Activated T-cell treated with anti-CD3 and anti-CD28 coated beads for 48 hours (primary cell): ENCODE data around the gene PLCG2.
"Not testable (repeated sequence)": the region's sequence is repeated elsewhere in the genome, so short reads cannot be mapped to it uniquely, and the experiment has no call there.

Source experiments
- DNase-seq: peaks from one replicate; pipeline ENCODE4 v3.0.0-alpha.2; 2020; ENCODE audit warnings: low read depth

Gene PLCG2

DNA sequence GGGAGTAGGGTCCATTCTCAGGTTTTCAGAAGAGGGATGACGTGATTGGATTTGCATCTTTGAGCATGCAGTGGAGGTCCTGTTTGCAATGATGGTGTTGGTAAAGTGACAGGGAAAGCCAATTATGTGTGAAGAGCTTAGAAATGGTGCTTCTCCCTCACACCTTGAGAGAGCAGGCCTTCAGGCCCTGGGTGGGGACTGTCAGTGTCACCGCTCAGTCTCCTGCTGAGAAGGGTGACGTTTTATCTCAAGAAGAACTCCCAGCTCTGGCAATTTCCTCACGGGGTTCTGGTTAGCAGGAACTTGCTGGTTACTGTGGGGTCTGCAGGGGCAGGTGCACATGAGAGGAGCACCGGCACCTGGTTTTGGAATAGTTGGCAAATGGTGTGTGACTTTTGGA is 11.2 kb downstream of the PLCG2 start:
- DNase-seq, result no peak

DNA sequence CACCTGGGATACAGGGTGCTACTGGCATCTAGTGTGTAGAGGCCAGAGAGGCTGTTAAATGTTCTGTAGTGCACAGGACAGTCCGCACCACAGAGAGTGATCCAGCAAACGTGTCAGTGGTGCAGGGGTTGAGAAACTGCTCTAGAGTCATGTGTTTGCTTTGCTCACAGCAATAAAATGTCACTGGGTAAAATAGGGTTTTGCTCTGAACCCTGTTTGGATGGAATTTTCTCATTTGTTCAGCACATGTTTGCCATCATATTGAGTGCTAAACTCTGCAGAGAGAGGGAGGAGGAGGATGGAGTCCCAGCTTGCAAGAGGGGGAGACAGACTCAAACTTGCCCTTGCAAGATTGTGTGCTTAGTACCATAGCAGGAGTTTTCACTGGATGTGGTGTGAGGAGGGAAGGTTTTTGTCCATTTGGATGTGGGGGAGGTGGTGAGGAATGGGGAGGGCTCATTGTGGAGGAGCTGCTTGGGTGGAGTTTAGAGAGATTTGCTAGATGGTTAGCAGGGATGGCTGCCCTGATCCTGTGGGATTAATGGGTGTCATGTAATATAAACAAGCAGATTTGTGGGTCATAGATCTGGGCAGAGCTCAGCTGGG is 11.8 kb downstream of the PLCG2 start:
- DNase-seq, result no peak

DNA sequence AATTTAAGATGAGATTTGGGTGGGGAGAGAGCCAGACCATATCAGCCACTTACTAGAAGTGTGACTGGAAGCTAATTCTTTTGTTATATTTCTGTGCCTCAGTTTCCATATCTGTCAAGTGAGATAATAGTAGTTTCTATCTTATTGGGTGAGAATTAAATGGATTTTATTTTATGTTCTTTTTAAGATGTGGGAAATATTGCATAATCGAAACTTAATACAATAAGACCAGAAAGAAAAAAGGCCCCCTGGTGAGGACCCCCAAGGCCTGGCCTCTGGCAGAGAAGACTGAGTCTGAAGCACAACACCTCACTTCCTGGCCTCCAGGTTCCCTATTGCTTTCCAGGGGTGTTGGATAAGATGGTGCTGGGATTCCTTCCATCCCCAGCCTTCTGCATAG is 13.7 kb downstream of the PLCG2 start:
- DNase-seq, result no peak

DNA sequence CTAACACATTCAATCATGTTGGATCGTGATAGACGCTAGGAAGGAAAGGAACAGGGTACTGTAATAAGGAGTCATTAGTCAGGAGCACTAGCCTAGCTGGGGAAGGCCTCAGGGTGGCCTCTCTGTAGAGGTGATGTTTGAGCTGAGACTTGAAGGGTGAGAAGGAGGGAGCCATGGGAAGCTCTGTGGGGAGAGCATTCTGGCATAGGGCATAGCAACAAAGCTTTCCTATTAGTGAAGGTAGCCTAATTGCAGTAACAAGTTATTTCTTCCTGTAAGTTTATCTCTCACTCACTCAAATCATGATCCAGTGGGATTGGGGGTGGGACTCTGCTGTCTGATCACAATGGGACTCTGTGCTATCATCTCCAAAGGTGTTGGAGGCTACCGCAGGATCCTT is 16.1 kb downstream of the PLCG2 start:
- DNase-seq, result no peak

DNA sequence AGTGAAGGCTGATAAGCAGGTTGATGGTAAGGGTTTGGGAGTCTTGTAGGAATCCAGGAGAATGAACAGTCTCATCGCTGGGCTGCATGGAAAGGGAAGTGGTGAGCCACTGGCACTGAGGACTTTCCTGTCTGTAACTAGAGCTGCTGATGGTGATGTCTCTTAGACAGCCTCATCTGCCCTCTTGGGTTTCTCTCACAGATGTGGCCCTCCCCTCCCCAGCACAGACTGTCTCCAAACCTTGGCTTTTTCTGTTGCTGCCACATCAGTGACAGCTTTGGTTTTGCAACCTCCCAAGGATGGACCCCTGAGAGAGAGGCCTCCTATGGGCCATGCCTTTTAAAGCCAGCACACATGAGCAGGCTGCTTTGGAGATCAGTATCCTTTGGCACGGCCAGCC is 16.9 kb downstream of the PLCG2 start:
- no peak for DNase-seq

DNA sequence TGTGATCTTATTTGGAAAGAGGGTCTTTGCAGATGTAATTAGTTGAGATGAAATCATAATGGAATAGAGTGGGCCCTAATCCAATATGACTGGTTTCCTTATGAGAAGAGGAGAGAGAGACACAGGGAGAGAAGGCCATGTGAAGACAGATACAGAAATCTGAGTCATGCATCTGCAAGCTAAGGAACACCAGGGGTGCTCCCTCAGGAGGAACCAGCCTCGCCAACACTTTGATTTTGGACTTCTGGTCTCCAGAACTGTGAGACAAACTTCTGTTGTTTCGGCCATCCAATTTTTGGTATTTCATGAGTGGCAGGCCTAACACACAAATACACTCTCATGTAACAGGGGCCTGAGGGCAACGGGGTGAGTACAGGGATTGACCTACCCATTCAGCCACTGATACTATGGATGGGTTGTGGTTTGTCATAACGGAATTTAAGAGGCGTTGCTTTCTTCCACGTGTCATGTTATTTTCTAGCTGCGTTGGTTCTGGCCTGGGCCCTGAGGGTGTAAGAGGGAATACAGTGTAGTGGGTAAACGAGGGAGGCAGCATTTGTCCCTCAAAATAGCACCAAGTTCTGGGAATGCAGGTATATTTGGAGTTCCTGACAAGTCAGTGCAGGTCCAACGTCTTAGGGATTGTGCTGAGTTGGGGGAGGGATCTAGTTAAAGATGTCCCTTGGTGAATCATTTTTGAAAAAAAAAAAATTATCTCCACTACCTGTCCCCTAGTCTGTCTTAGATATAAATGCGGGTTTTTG is 17.7 kb downstream of the PLCG2 start:
- DNase-seq, result no peak

DNA sequence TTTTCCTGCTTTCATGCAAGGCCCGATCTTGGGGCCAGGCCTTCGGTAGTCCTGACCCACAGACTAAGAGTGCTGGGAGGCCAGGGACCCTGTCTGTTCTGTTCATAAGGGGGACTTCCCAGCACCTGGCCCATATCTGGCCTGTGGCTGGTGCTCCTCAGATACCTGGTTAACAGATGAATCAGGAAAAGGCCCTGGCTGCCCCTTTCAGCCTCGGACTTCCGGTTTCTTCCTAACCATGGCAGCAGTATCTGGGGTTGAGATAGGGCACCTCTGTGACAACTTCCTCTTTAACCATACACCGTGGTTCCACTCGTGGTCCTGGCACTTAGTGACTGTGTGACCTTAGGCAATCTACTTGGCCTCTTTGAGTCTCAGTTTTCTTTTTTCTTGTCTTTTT is 18.4 kb downstream of the PLCG2 start:
- DNase-seq, result no peak

DNA sequence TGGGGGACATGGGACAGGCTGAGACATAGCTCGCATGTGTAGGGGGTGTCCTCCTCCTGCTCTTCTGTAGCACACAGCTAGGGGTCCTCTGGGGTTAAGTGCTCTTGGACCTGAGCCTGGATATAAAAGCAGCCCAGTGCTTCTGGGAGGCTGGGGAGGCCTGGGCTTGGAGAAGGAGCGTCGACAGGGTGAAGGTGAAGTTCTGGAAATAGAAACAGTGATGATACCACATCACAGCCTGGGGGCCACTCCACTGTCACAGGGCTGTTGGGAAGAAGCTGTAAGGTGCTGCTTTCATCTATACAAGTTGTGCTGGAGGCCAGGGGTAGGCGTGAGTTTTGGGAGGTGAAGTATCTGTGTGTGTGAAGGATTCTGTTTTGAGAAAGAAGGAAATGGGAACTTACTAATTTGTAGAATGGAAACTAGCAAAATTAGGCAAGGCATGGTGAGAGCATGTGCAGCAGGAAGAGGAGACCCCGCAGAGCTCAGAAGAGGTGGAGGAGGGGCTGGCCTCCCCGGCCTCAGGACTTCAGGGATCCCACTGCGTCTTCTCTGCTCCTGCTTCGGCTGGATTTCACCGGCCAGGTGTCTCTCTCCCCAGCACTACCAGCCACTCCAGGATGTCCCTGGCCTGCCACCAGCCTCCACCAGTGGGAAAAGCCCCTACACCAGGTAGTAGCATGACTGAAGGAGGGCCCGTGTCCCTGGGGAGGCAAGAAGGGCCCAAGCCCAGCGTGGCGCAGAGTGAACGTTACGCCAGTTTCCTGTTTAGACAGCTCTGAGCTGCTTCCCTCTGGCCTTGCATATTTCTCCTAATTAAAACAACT is 19.4 kb downstream of the PLCG2 start:
- DNase-seq, result peak; percentile 14

DNA sequence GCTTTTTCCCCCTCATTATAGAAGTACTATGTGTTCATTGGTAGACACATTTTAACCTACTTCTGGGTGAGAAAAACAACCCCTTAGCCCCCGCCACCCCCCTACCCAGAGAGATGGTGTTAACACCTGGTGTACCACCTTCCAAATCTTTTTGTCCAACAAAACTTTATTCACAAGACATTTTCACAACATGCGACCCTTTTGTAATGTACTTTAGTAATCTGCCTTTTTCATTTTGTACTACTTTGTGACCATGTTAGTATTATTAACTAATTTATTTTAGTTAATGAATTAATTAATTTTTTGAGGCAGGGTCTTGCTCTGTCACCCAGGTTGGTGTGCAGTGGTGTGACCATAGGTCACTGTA is 20.0 kb downstream of the PLCG2 start:
- DNase-seq, result no peak

DNA sequence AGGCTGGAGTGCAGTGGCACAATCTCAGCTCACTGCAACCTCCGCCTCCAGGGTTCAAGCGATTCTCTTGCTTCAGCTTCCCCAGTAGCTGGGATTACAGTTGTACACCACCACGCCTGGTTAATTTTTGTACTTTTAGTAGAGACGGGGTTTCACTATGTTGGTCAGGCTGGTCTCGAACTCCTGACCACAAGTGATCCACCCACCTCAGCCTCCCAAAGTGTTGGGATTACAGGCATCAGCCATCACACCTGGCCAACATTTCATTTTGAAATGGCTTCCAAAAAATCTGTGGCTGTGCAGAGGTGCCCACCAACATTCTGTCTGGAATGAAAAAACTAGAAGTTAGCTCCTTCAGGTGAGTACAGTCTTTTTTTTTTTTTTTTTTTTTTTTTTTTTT is 22.6 kb downstream of the PLCG2 start:
- not testable (repeated sequence) for DNase-seq

DNA sequence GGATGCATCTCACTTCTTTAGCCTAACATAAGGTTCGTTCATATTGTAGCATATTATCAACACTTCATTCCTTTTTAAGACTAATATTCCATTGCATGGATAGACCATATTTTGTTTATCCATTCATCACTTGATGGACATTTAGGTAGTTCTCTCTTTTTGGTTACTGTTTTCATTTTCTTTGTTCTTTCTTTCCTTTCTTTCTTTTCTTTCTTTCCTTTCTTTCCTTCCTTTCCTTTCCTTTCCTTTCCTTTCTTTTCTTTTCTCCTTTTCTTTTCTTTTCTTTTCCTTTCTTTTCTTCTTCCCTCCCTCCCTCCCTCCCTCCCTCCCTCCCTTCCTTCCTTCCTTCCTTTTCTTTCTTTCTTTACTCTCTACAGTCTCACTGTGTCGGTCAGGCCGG is 24.2 kb downstream of the PLCG2 start:
- DNase-seq, result no peak

DNA sequence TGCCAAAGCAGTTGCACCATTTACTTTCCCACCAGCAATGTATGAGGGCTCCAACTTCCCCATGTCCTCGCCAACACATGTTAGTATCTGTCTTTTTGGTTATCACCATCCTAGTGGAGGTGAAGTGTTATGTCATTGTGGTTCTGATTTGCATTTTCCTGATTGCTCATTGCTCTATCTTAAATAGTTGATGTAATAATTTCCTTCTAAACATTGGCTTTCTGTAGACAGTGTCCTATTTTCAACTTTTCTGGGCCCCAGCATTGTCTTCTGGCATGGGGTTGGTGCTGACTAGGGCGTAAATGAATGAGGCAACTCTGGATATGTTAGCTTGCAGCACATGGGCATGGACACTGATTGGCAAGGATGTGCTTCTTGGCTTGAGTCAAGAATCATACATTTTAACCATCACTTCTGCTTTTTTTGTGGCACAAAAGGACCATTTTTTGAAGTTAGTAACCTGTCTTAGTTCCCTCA is 25.1 kb downstream of the PLCG2 start:
- no peak for DNase-seq

DNA sequence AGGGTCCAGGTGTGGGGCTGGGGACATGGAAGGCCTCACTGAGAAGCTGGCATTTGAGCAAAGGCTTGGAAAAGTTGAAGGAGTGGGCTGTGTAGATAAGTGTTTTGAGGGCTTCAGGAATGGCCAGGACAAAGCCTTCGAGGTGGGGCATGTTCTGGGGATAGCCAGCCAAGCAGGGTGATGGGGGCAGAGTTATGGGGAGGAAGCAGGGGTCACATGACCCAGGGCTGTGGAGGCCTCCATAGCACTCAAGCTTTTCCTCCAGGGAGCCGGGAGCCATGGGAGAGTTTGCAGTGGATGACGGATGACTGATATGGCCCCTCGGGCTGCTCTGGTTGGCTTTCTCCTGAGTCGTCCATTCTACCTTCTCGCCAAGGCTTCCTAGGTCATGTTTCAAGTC is 27.6 kb downstream of the PLCG2 start:
- DNase-seq, result no peak

DNA sequence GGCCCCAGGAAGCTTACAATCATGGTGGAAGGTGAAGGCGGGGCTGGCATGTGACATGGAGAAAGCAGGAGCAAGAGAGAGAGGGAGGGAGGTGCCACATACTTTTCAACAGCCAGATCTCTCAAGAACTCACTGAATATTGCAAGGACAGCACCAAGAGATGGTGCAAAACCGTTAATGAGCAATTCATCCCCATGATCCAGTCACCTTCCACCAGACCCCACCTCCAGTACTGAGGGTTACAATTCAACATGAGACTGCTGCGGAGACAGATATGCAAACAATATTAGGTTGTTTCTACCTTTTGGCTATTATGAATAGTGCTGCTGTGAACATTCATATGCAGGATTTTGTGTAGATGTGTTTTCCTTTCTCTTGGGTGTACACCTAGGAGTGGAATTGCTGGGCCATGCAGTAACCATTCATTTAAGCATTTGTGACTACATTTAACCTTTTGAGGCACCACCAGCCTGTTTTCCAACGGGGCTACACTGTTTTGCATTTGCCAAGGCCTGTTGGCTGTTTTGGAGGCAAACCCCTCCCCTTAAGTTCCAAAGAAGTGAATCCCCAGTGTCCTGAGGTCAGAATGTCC is 28.8 kb downstream of the PLCG2 start:
- DNase-seq, result no peak

DNA sequence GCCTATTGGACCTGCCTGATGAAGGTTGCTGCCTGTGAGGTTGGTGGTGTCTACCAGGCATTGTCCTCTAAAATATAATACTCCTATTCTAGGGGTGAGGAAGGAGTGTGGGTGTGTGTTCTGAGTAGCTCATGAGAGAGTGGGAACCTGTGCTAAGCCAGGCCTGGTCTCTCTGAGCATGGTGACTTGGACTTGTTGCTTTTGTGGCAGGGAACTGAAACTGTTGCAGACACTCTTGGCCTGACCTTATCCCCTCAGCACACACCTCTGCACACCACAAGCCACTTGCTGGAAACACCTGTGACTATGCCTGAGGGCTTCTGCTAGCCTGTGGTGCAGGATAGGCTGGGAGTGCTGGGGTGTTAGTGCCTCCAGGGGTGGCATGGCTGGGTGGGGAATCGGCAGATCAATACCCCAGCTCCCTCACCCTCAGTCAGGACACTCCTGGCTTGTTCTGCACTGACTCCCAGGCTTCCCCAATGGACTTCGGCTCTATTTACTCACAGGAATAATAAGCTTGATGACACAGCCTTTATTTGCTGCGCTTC is 29.9 kb downstream of the PLCG2 start:
- DNase-seq, result no peak

DNA sequence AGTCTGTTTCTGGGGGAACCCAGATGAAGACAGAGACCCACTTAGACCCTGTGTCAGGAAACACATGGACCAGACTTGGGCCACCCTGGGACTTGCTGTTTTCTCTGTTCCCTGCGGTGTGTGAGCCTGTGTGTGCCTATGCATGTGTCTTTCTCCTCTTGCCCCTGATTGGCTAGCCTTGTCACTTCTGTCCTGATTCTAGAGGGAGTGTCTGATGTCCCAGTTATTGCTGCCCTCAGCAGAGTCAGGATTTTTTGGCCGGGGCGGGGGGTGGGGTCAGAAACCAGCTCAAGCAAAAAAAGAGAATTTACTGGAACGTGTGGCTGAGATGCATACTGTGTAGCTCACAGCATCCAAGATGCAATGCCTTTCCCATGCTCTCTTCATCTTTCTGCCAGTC is 30.5 kb downstream of the PLCG2 start:
- DNase-seq, result no peak

DNA sequence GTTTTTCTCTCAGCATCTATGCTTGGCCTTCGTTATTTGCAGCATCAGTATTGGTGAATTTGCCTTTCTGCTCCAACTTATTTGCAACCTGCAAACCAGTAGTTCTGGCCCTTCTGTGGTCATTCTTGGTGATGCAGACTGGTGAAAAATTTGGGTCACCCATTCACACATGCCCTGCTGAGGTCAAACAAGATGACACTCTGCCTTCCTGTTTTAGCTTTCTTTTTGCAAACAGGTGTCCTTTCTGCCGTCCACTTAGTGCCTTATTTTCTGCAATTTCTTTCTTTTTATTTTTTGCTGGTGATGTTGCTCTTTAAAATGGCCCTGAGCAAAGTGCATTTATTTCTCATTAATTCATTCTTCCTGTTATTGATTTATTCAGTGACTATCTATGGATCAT is 31.3 kb downstream of the PLCG2 start:
- no peak for DNase-seq

DNA sequence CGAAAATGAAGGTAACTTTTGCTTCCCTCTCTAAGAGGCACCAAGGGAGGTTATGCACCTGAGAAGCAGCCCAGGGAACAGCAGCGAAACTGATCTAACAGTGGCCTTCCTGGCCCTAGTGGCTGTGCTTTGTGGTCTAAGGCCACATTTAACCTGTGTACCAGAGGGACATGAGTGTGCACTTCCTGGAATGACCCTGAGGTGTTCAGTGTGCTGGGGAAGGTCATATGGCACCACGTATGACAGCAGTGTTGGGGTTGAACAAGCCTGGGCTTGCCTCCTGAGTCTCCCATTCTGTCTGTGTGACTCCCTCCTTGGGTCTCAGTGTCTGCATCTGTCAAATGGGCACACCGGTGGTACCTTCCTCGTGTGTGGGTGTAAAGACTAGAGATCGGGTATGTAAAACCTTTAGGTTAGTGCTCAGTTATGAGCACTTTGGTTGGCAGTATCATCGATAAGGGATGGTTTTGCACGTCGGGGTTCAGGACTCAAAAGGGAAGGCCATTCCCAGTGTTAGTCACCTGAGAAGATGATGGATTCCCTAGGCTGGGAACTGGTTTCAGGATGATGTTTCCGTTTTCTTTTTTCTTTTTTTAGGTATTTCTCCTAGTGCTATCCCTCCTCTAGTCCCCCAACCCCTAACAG is 31.9 kb downstream of the PLCG2 start:
- no peak for DNase-seq

DNA sequence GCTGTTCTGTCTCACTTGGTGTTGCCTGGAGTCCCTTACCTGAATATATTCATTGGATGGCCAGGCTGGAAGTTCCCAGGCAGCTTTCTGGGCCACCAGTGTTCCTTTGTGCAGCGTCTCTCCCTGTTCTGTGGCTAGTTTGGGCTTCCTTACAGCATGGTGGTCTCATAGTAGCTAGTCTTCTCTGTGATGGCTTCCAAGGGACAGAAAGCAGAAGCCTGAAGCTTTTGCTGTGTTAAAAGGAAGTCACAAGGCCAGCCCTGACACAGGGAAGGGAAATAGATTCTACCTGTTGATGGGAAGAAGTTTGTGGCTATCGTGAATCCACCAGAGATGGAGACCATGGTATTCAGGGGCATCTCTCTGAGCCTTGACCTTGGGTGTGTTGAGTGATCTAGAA is 34.6 kb downstream of the PLCG2 start:
- no peak for DNase-seq

DNA sequence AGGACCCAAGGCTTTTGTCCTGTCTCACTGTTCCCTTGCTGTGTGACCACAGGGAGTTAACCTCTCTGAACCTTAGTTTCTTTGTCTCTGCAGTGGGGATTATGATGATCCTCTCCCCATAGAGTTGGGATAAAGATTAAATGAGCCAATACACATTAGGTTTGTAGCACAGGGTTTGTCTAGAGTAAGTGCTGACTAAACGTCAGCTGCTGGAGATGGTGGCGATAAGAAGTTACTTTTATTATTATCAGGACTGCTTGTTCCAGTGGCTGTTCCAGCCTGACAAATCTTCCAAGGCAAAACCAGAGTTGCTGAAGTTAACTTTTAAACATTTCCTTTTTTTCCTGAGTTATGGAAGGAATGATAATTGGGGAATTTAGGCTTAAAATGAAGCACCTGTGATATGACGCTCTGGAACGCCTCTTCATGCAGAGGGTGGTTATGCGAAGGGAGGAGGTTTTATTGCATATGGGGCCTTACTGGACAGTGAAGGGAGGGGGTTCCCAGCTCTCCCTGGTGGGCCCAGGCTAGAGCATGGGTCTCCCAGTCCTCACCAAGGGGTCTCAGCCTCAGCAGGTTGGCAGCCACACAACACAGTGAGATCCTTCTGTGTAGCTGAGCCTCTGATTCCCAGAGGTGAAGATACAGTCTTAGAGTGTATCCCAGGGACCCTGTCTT is 35.8 kb downstream of the PLCG2 start:
- DNase-seq, result no peak

DNA sequence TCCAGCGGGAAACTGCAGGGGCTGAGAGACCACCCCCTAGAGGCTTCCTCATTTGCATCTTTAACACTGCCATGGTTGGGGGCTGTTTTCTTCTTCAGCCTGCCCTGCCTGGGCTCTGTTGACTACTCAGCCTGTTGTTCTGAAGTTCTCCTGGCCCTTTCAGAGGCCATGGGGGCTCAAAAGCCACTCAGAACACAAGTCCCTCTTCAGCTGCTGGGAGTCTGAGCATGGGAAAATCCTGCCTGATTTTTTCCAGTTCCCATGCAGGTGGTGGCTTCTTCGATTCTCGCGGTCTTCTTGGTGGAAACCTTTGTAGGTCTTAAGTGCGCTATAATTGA is 36.3 kb downstream of the PLCG2 start:
- DNase-seq, result no peak

DNA sequence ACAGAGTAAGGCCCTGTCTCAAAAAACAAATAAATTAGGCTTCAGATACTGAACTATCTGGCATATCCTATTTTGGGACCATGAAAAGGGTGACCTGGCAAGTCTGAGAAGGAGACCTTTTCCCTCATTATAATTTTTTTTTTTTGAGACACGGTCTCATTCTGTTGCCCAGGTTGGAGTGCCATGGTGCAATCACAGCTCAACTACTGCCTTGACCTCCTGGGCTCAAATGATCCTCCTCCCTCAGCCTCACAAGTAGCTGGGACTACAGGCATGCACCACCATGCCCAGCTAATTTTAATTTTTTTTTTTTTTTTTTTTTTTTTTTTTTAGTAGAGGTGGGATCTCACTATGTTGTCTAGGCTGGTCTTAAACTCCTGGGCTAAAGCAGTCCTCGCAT is 37.3 kb downstream of the PLCG2 start:
- no peak for DNase-seq
